ENCODE measurements around the gene E2F7. TPM values are rescaled to one million over a fixed set of nuclear protein-coding genes. Genes with fewer than 3 reads are reported as not detected.
A peak's percentile ranks its signal among the peaks of the same experiment; 100 is the strongest.

The E2F7 gene
- polyA plus RNA-seq, 1 of the 3 experiments (the other 2 are of a cell fraction), result 8.8 TPM

DNA sequence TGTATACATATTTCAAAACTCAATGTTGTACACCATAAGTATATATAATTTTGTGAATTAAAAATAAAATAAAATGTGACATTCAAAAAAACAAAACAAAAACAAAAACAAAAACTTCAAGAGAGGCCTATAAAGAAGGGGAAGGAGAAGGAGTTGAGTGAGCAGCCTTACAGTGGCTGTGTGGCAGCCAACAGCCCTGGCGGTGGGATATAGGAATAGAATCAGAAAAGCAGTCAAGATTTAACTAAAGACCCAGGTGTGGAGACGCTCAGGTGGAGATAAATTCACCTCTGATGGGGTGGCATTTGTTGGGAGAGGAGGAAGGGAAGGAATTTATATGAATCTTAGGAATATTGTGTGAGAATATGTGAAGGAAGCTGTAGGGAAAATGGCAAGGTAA lies 41.8 kb upstream of the E2F7 start:
- Histone ChIP-seq H3K9ac (no peak overlapping the region), H3K9me3 (peaks cover 17% of the 10 kb centered on the region), H3K4me3 (ENCODE audit: low read depth in 2 of 2, low read length in 1 of 2) (no peak overlapping the region), H3K9me2 (no peaks in the 10 kb centered on the region), H3K79me2 (ENCODE audit: insufficient read depth) (no peaks in the 10 kb centered on the region), H3K27ac (ENCODE audit: low read depth in 2 of 2, low read length in 1 of 2) (no peak overlapping the region), H3F3A (replicated peaks; ENCODE audit: insufficient read depth) (peaks cover 25% of the 10 kb centered on the region), H3K4me2 (no peak overlapping the region), H3K4me1 (ENCODE audit: control insufficient read depth in 1 of 2, insufficient read depth in 2 of 2, low read depth in 1 of 2, low read length in 1 of 2) (peaks cover 0 to 29% of the 10 kb centered on the region in 2 experiments; a peak in 2 of 4 replicates), H3K27me3 (ENCODE audit: insufficient read depth) (no peaks in the 10 kb centered on the region), H3K36me3 (replicated peaks in 1 of 2; ENCODE audit: control insufficient read depth in 1 of 2, insufficient read depth in 2 of 2, low read length in 1 of 2) (peaks cover 0 to 1% of the 10 kb centered on the region in 2 experiments), H4K20me1 (ENCODE audit: insufficient read depth) (no peaks in the 10 kb centered on the region), H2AFZ (ENCODE audit: low read depth) (0 out of 2 replicates have a peak overlapping the region, but pooled peaks have one; percentile 38)
- CTCF ChIA-PET, result interaction anchor here (0.9 kb wide), 1 partner anchor 55 kb away, joined by 3 read pairs; no protein-coding TSS in a partner anchor
- DNase-seq, result no peak
- no peak for TF ChIP-seq TAF1 (IDR thresholded peaks at IDR 0.05; ENCODE audit: borderline replicate concordance, low read depth, low read length)
- no peak for TF ChIP-seq FOSL2 (IDR thresholded peaks at IDR 0.05; ENCODE audit: borderline replicate concordance, low read depth)
- no peak for TF ChIP-seq USF2 (IDR thresholded peaks at IDR 0.05; ENCODE audit: borderline replicate concordance, low read depth, low read length)
- TF ChIP-seq RFX5 (IDR thresholded peaks at IDR 0.05; ENCODE audit: low read length), result no peak
- TF ChIP-seq FOXM1 (IDR thresholded peaks at IDR 0.05; ENCODE audit: low read depth), result no peak
- TF ChIP-seq, protein P1, sequence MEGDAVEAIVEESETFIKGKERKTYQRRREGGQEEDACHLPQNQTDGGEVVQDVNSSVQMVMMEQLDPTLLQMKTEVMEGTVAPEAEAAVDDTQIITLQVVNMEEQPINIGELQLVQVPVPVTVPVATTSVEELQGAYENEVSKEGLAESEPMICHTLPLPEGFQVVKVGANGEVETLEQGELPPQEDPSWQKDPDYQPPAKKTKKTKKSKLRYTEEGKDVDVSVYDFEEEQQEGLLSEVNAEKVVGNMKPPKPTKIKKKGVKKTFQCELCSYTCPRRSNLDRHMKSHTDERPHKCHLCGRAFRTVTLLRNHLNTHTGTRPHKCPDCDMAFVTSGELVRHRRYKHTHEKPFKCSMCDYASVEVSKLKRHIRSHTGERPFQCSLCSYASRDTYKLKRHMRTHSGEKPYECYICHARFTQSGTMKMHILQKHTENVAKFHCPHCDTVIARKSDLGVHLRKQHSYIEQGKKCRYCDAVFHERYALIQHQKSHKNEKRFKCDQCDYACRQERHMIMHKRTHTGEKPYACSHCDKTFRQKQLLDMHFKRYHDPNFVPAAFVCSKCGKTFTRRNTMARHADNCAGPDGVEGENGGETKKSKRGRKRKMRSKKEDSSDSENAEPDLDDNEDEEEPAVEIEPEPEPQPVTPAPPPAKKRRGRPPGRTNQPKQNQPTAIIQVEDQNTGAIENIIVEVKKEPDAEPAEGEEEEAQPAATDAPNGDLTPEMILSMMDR (IDR thresholded peaks at IDR 0.05), result no peak; the same call in 1 of the 2 replicates
- TF ChIP-seq MXI1 (IDR thresholded peaks at IDR 0.05; ENCODE audit: low read depth, low read length), result no peak
- no peak for TF ChIP-seq RCOR1 (IDR thresholded peaks at IDR 0.05; ENCODE audit: low read length)
- TF ChIP-seq SMC3 (IDR thresholded peaks at IDR 0.05; ENCODE audit: low read depth, low read length), result no peak
- no peak for TF ChIP-seq RAD21 (IDR thresholded peaks at IDR 0.05; ENCODE audit: low read length)
- TF ChIP-seq, protein P2, sequence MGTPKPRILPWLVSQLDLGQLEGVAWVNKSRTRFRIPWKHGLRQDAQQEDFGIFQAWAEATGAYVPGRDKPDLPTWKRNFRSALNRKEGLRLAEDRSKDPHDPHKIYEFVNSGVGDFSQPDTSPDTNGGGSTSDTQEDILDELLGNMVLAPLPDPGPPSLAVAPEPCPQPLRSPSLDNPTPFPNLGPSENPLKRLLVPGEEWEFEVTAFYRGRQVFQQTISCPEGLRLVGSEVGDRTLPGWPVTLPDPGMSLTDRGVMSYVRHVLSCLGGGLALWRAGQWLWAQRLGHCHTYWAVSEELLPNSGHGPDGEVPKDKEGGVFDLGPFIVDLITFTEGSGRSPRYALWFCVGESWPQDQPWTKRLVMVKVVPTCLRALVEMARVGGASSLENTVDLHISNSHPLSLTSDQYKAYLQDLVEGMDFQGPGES (IDR thresholded peaks at IDR 0.05; ENCODE audit: low read depth, low read length), result no peak
- no peak for TF ChIP-seq RXRA (IDR thresholded peaks at IDR 0.05; ENCODE audit: borderline replicate concordance, low read depth)
- TF ChIP-seq NFIC (IDR thresholded peaks at IDR 0.05; ENCODE audit: borderline replicate concordance), result no peak
- no peak for TF ChIP-seq TCF12 (IDR thresholded peaks at IDR 0.05)
- POLR2A ChIA-PET, result no interaction called here
- 74% methylated on average over 2 of the region's 2 CpGs for WGBS (ENCODE audit: low lambda C conversion rate)

DNA sequence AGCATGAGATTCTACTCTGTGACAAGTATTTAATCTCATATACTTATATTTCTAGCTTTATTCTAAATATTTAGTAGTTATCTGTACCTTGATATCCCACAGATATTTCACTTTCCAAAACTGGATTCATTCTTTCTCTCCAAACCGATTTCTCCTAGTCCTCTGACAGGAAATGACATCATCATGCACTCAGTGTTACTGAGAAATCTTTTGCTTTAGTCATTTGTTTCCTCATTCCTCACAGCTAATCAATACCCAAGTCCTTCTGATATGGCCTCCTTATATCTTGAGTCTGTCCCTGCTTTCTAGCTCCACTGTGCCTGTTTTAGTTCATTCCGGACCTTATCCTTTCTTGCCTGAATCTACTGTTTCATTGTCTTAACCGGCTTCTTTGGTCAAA lies 39.4 kb upstream of the E2F7 start:
- CTCF ChIA-PET, result no interaction called here
- H3K36me3 ChIP-seq (replicated peaks in 1 of 2; ENCODE audit: control insufficient read depth in 1 of 2, insufficient read depth in 2 of 2, low read length in 1 of 2), result no peaks in the 10 kb centered on the region
- peak overlapping the region in 1 of 2 experiments; percentile 90; a peak in 2 of 4 replicates for H3K27ac ChIP-seq (ENCODE audit: low read depth in 2 of 2, low read length in 1 of 2)
- H2AFZ ChIP-seq (ENCODE audit: low read depth), result peak overlapping the region; percentile 48; the same call in 1 of the 2 replicates
- no peak overlapping the region for H3K4me3 ChIP-seq (ENCODE audit: low read depth in 2 of 2, low read length in 1 of 2)
- TF ChIP-seq, protein P3, sequence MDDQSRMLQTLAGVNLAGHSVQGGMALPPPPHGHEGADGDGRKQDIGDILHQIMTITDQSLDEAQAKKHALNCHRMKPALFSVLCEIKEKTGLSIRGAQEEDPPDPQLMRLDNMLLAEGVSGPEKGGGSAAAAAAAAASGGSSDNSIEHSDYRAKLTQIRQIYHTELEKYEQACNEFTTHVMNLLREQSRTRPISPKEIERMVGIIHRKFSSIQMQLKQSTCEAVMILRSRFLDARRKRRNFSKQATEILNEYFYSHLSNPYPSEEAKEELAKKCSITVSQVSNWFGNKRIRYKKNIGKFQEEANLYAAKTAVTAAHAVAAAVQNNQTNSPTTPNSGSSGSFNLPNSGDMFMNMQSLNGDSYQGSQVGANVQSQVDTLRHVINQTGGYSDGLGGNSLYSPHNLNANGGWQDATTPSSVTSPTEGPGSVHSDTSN (IDR thresholded peaks at IDR 0.05), result 0 out of 2 replicates have a peak, but pooled peaks have one; percentile 7
- TF ChIP-seq NFIC (IDR thresholded peaks at IDR 0.05; ENCODE audit: borderline replicate concordance), result no peak
- TF ChIP-seq FOSL2 (IDR thresholded peaks at IDR 0.05; ENCODE audit: borderline replicate concordance, low read depth), result peak; percentile 41; the same call in 1 of the 2 replicates
- 0 out of 2 replicates have a peak, but pooled peaks have one; percentile 7 for TF ChIP-seq TCF12 (IDR thresholded peaks at IDR 0.05)
- TF ChIP-seq, protein P2 (IDR thresholded peaks at IDR 0.05; ENCODE audit: low read depth, low read length), result no peak
- TF ChIP-seq JUND (IDR thresholded peaks at IDR 0.05), result peak; percentile 43
- TF ChIP-seq GABPA (IDR thresholded peaks at IDR 0.05; ENCODE audit: low read depth), result peak; percentile 24; the same call in 1 of the 2 replicates
- TF ChIP-seq SMC3 (IDR thresholded peaks at IDR 0.05; ENCODE audit: low read depth, low read length), result no peak
- peak in 1 of 2 experiments; percentile 11; a peak in 1 of 4 replicates for TF ChIP-seq EP300 (IDR thresholded peaks at IDR 0.05; ENCODE audit: borderline replicate concordance in 1 of 2, low read depth in 1 of 2, low read length in 1 of 2)
- 0 out of 2 replicates have a peak, but pooled peaks have one; percentile 28 for TF ChIP-seq YY1 (IDR thresholded peaks at IDR 0.05; ENCODE audit: low read depth)
- 41% methylated on average over 3 of the region's 3 CpGs for WGBS (ENCODE audit: low lambda C conversion rate)
- DNase-seq, result no peak
- H3K27me3 ChIP-seq (ENCODE audit: insufficient read depth), result no peaks in the 10 kb centered on the region
- H3F3A ChIP-seq (replicated peaks; ENCODE audit: insufficient read depth), result peaks cover 25% of the 10 kb centered on the region
- H3K79me2 ChIP-seq (ENCODE audit: insufficient read depth), result no peaks in the 10 kb centered on the region
- H3K4me1 ChIP-seq (ENCODE audit: control insufficient read depth in 1 of 2, insufficient read depth in 2 of 2, low read depth in 1 of 2, low read length in 1 of 2), result peaks cover 0 to 31% of the 10 kb centered on the region in 2 experiments; a peak in 2 of 4 replicates
- POLR2A ChIA-PET, result no interaction called here
- H3K9me3 ChIP-seq, result no peaks in the 10 kb centered on the region
- H3K4me2 ChIP-seq, result peak overlapping the region; percentile 57
- no peaks in the 10 kb centered on the region for H3K9me2 ChIP-seq
- no peaks in the 10 kb centered on the region for H4K20me1 ChIP-seq (ENCODE audit: insufficient read depth)
- peak overlapping the region; percentile 59; the same call in 1 of the 2 replicates for H3K9ac ChIP-seq

Measured in SK-N-SH (cell line).